ENCODE data around the gene BRIP1.

- TF ChIP-seq PRMT5 (CRISPR knock-in tag; IDR thresholded peaks at IDR 0.05) (no peak), E2F4 (CRISPR knock-in tag; IDR thresholded peaks at IDR 0.05; ENCODE audit: low read depth) (no peak), FOXA1 (IDR thresholded peaks at IDR 0.05; ENCODE audit: borderline replicate concordance) (no peak), ZNF282 (CRISPR knock-in tag; IDR thresholded peaks at IDR 0.05) (no peak), MCM2 (IDR thresholded peaks at IDR 0.05; ENCODE audit: low read depth) (no peak), NELFE (IDR thresholded peaks at IDR 0.05; ENCODE audit: insufficient read depth, insufficient read length) (no peak), RCOR1 (IDR thresholded peaks at IDR 0.05; ENCODE audit: borderline replicate concordance in 1 of 2, low read depth in 2 of 2, low read length in 2 of 2) (no peak), KDM1A (IDR thresholded peaks at IDR 0.05) (no peak), RB1 (IDR thresholded peaks at IDR 0.05; ENCODE audit: low read depth) (no peak), ZNF146 (CRISPR knock-in tag; IDR thresholded peaks at IDR 0.05; ENCODE audit: unreplicated experiment) (no peak), HMG20B (CRISPR knock-in tag; IDR thresholded peaks at IDR 0.05) (no peak), JUND (IDR thresholded peaks at IDR 0.05; ENCODE audit: borderline replicate concordance, low read depth, low read length) (no peak), JUND (tag; IDR thresholded peaks at IDR 0.05; ENCODE audit: borderline replicate concordance, low read depth, low read length) (no peak)
- TF ChIP-seq, protein P1, sequence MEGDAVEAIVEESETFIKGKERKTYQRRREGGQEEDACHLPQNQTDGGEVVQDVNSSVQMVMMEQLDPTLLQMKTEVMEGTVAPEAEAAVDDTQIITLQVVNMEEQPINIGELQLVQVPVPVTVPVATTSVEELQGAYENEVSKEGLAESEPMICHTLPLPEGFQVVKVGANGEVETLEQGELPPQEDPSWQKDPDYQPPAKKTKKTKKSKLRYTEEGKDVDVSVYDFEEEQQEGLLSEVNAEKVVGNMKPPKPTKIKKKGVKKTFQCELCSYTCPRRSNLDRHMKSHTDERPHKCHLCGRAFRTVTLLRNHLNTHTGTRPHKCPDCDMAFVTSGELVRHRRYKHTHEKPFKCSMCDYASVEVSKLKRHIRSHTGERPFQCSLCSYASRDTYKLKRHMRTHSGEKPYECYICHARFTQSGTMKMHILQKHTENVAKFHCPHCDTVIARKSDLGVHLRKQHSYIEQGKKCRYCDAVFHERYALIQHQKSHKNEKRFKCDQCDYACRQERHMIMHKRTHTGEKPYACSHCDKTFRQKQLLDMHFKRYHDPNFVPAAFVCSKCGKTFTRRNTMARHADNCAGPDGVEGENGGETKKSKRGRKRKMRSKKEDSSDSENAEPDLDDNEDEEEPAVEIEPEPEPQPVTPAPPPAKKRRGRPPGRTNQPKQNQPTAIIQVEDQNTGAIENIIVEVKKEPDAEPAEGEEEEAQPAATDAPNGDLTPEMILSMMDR (IDR thresholded peaks at IDR 0.05 in 2 of 3, conservative IDR thresholded peaks at IDR 0.05 in 1 of 3; ENCODE audit: insufficient read depth in 2 of 3, low read depth in 1 of 3, low read length in 3 of 3) = no peak
Observed at GRCh38 chr17:61880589-61881102, 17.3 kb upstream of the BRIP1 start.
